ENCODE measurements around the gene VAMP7.

GRCh38 chrX:155880586-155881157, 473 bp upstream of the VAMP7 start:
- no peak for TF ChIP-seq POLR2A (IDR thresholded peaks at IDR 0.05; ENCODE audit: low read length)
- no peak for TF ChIP-seq GATA1 (IDR thresholded peaks at IDR 0.05; ENCODE audit: low read depth, low read length)
